Loucy (cell line): ENCODE data around the gene LIPC.

ENCODE experiments used
- H2AFZ ChIP-seq: fragments of 200-600 bp; sonication (generic); 2 replicates; pipeline ENCODE4 v1.6.0; 2016; ENCODE audit warnings: antibody characterized with exemption, mild to moderate bottlenecking, low read length, moderate library complexity
- H3F3A ChIP-seq: fragments of 200-600 bp; 2 replicates; pipeline ENCODE4 v1.6.0; 2016; ENCODE audit warnings: antibody characterized with exemption, low read depth, mild to moderate bottlenecking
- H3K27me3 ChIP-seq: fragments of 200-600 bp; sonication (generic); 2 replicates; pipeline ENCODE4 v1.6.1; 2014; ENCODE audit warnings: low read length, mild to moderate bottlenecking; ENCODE audit not compliant: insufficient read depth, poor library complexity, severe bottlenecking
- H3K36me3 ChIP-seq: fragments of 200-600 bp; sonication (generic); 2 replicates; pipeline ENCODE4 v1.6.1; 2016; ENCODE audit warnings: low read length; ENCODE audit not compliant: insufficient read depth
- H3K4me1 ChIP-seq: fragments of 200-600 bp; sonication (generic); 2 replicates; pipeline ENCODE4 v1.5.1; 2014; ENCODE audit warnings: low read length, mild to moderate bottlenecking; ENCODE audit not compliant: insufficient read depth, poor library complexity, severe bottlenecking
- H3K4me2 ChIP-seq: fragments of 200-600 bp; sonication (generic); 2 replicates; pipeline ENCODE4 v1.6.0; 2014; ENCODE audit warnings: antibody characterized with exemption, low read length, low read depth, mild to moderate bottlenecking; ENCODE audit not compliant: poor library complexity, severe bottlenecking
- H3K4me3 ChIP-seq: fragments of 200-600 bp; sonication (generic); 2 replicates; pipeline ENCODE4 v1.5.1; 2014; ENCODE audit warnings: low read length, mild to moderate bottlenecking, mixed read lengths; ENCODE audit not compliant: poor library complexity, severe bottlenecking
- H3K79me2 ChIP-seq: fragments of 200-600 bp; sonication (generic); 2 replicates; pipeline ENCODE4 v1.6.1; 2014; ENCODE audit warnings: low read length; ENCODE audit not compliant: insufficient read depth
- H3K9ac ChIP-seq: fragments of 200-600 bp; sonication (generic); 2 replicates; pipeline ENCODE4 v1.6.0; 2014; ENCODE audit warnings: mild to moderate bottlenecking, low read depth, low read length, moderate library complexity; ENCODE audit not compliant: poor library complexity, severe bottlenecking
- H3K9me2 ChIP-seq: fragments of 200-600 bp; sonication (generic); replicated peaks from 2 replicates; pipeline ENCODE4 v1.6.1; 2016; ENCODE audit warnings: low read depth, low read length, mixed read lengths
- H3K9me3 ChIP-seq: fragments of 200-600 bp; sonication (generic); 2 replicates; pipeline ENCODE4 v1.6.1; 2014; ENCODE audit warnings: mild to moderate bottlenecking, antibody characterized with exemption, low read length, low read depth; ENCODE audit not compliant: insufficient read depth
- H4K20me1 ChIP-seq: fragments of 200-600 bp; sonication (generic); 2 replicates; pipeline ENCODE4 v1.6.0; 2014; ENCODE audit warnings: antibody characterized with exemption, low read length, mild to moderate bottlenecking; ENCODE audit not compliant: insufficient read depth, poor library complexity, severe bottlenecking
- EZH2phosphoT487 ChIP-seq: fragments of 200-600 bp; IDR thresholded peaks from 2 replicates; pipeline ENCODE4 v1.6.1; 2018; ENCODE audit warnings: antibody characterized with exemption, mild to moderate bottlenecking, moderate library complexity, borderline replicate concordance
- TF ChIP-seq, protein P1 (sequence below): fragments of 200-600 bp; sonication (generic); conservative IDR thresholded peaks from 2 replicates; pipeline ENCODE4 v1.5.1; 2014; ENCODE audit warnings: mild to moderate bottlenecking, antibody characterized with exemption, low read length

The LIPC gene

DNA sequence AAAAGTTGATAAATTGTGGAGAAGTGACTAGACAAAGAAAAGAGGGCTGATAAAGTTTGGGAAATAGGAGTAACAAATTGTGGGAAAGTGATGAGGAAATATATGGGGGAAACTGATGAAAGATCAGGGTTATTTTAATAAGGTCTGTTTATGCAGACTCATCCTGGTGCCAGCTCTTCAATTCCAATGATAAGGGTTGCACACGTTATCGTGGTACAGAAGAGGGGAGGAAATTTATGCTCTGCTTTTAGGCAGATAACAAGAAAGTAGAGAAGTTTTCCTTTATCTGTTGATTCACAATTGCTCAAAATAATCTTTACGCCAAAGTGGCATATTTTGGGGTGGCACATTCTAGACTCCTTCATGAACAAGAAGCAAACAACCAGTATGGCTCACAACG, 32.1 kb upstream of the LIPC start:
- H3K4me1 ChIP-seq: peaks cover 17% of the 10 kb centered on the region
- no peak overlapping the region for H3K4me3 ChIP-seq
- H3K4me2 ChIP-seq: no peak overlapping the region

DNA sequence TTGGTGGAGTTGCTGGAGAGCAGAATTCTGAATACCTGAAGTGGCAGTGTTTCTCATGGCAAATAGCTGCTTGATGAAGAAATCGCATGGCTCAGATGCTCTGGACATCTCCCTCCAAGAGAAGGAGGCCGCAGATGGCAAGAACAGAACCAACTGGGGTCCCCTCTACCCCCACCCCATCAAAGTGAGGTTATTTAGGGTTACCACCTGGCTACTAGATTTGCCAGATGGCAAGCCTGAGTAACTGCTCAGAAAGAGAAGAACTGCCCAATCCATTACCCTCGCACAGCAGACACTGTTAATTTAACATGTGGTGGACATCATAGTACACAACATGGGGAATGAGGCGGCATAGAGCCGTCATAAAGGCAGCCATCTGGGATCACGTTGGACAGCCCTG, 30.5 kb upstream of the LIPC start:
- Histone ChIP-seq H2AFZ (no peak overlapping the region), H3K4me1 (peaks cover 17% of the 10 kb centered on the region), H3K9me3 (no peaks in the 10 kb centered on the region), H3K36me3 (no peaks in the 10 kb centered on the region), H3K79me2 (no peaks in the 10 kb centered on the region), H3K4me3 (no peak overlapping the region), H3F3A (no peaks in the 10 kb centered on the region), H4K20me1 (no peaks in the 10 kb centered on the region), H3K9me2 (no peaks in the 10 kb centered on the region), H3K4me2 (no peak overlapping the region), H3K27me3 (no peaks in the 10 kb centered on the region), H3K9ac (no peak overlapping the region)
- no peak for TF ChIP-seq EZH2phosphoT487
- TF ChIP-seq, protein P1, sequence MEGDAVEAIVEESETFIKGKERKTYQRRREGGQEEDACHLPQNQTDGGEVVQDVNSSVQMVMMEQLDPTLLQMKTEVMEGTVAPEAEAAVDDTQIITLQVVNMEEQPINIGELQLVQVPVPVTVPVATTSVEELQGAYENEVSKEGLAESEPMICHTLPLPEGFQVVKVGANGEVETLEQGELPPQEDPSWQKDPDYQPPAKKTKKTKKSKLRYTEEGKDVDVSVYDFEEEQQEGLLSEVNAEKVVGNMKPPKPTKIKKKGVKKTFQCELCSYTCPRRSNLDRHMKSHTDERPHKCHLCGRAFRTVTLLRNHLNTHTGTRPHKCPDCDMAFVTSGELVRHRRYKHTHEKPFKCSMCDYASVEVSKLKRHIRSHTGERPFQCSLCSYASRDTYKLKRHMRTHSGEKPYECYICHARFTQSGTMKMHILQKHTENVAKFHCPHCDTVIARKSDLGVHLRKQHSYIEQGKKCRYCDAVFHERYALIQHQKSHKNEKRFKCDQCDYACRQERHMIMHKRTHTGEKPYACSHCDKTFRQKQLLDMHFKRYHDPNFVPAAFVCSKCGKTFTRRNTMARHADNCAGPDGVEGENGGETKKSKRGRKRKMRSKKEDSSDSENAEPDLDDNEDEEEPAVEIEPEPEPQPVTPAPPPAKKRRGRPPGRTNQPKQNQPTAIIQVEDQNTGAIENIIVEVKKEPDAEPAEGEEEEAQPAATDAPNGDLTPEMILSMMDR: no peak

More for the DNA sequence above, 32.1 kb upstream of the LIPC start:
- TF ChIP-seq, protein P1: no peak
- no peak for TF ChIP-seq EZH2phosphoT487
- no peaks in the 10 kb centered on the region for H3K36me3 ChIP-seq
- H3K9me2 ChIP-seq: no peaks in the 10 kb centered on the region
- H2AFZ ChIP-seq: no peak overlapping the region
- H3K27me3 ChIP-seq: no peaks in the 10 kb centered on the region
- no peaks in the 10 kb centered on the region for H3K9me3 ChIP-seq
- no peaks in the 10 kb centered on the region for H4K20me1 ChIP-seq
- H3F3A ChIP-seq: no peaks in the 10 kb centered on the region
- H3K9ac ChIP-seq: no peak overlapping the region
- H3K79me2 ChIP-seq: no peaks in the 10 kb centered on the region

DNA sequence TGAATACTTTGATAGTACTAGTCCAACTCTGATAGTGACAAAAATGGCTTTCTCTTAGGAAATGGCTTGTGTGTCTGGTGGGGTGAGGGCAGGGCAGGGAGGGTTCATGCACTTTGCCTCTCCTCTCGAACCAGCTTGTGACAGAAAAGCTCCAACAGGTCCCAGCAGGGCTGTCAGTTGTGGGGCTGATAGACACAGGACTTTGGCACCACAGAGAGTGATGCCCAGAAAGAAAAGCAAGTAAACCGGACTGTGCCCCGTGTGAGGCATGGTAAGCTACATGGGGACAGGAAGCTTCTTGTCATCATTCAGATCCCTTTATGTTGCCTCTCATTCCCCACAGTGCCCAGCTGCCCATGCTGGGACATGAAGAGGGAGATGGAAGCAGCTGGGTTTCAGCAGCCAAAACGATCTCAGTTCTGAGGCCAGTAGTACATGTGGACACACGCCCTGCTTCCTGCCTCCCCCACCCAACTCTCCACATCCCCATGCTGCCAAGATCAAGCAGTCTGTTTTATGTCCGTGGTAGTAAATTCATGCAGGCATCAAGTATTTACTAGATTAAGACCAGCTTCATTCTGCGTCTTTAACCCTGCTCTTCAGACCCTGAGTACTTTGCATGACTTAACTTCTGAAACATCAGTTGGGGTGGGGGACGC, 29.7 kb upstream of the LIPC start:
- H3K4me3 ChIP-seq: no peak overlapping the region
- H2AFZ ChIP-seq: peak overlapping the region; percentile 29; the same call in 1 of the 2 replicates
- TF ChIP-seq, protein P1: no peak
- no peak for TF ChIP-seq EZH2phosphoT487
- H3K27me3 ChIP-seq: no peaks in the 10 kb centered on the region
- H3K4me2 ChIP-seq: no peak overlapping the region
- H3K79me2 ChIP-seq: no peaks in the 10 kb centered on the region
- H3K36me3 ChIP-seq: no peaks in the 10 kb centered on the region
- H3F3A ChIP-seq: no peaks in the 10 kb centered on the region
- H3K9me3 ChIP-seq: no peaks in the 10 kb centered on the region
- no peaks in the 10 kb centered on the region for H4K20me1 ChIP-seq
- no peak overlapping the region for H3K9ac ChIP-seq
- peaks cover 17% of the 10 kb centered on the region for H3K4me1 ChIP-seq
- H3K9me2 ChIP-seq: no peaks in the 10 kb centered on the region
